Stimulated activated CD4-positive, alpha-beta T cell treated with anti-CD3 and anti-CD28 coated beads, Interleukin-4, amount 100 ng/mL, for 4 hours (primary cell): ENCODE measurements around the gene H6PD.
"Not testable (repeated sequence)": the region's sequence is repeated elsewhere in the genome, so short reads cannot be mapped to it uniquely, and the experiment has no call there.

Source experiments
- DNase-seq, 2 experiments: peaks; one replicate each; pipeline ENCODE4 v3.0.0-alpha.2; 2020

The H6PD gene

GRCh38 chr1:9281071-9281827, 46.7 kb downstream of the H6PD start:
- DNase-seq: no peak

- no peak for DNase-seq
Observed at GRCh38 chr1:9281908-9282695, 47.5 kb downstream of the H6PD start.

- no peak for DNase-seq
Observed at GRCh38 chr1:9282696-9282955, 48.1 kb downstream of the H6PD start.

GRCh38 chr1:9284061-9284460, 49.5 kb downstream of the H6PD start:
- no peak for DNase-seq

GRCh38 chr1:9286556-9286955, 52.0 kb downstream of the H6PD start:
- DNase-seq: no peak

- peak; percentile 76 to 84 for DNase-seq
Observed at GRCh38 chr1:9289090-9289534, 54.5 kb downstream of the H6PD start.

- peak in 1 of 2 experiments; percentile 59 for DNase-seq
Observed at GRCh38 chr1:9289711-9290485, 55.3 kb downstream of the H6PD start.

GRCh38 chr1:9291914-9292360, 57.4 kb downstream of the H6PD start:
- DNase-seq: no peak

GRCh38 chr1:9292361-9293240, 58.0 kb downstream of the H6PD start, which contains the start of gene SPSB1:
Gene SPSB1, plus strand, starts transcription at chr1:9292894. Its CDS starts 62,998 bp downstream, at chr1:9355892.
- DNase-seq: peak; percentile 60 to 68

- no peak for DNase-seq
Observed at GRCh38 chr1:9293241-9293532, 58.6 kb downstream of the H6PD start.

GRCh38 chr1:9293533-9294404, 59.2 kb downstream of the H6PD start:
- peak; percentile 24 to 27 for DNase-seq

- DNase-seq: peak in 1 of 2 experiments; percentile 42
Observed at GRCh38 chr1:9294405-9294773, 59.8 kb downstream of the H6PD start.

- no peak for DNase-seq
Observed at GRCh38 chr1:9294910-9295636, 60.5 kb downstream of the H6PD start.

- DNase-seq: no peak
Observed at GRCh38 chr1:9295884-9296283, 61.3 kb downstream of the H6PD start.

- no peak for DNase-seq
Observed at GRCh38 chr1:9296850-9297249, 62.3 kb downstream of the H6PD start.

- no peak for DNase-seq
Observed at GRCh38 chr1:9297831-9298230, 63.3 kb downstream of the H6PD start.

- DNase-seq: no peak
Observed at GRCh38 chr1:9298282-9298681, 63.7 kb downstream of the H6PD start.

GRCh38 chr1:9299571-9300541, 65.3 kb downstream of the H6PD start:
- not testable (repeated sequence) for DNase-seq

- DNase-seq: no peak
Observed at GRCh38 chr1:9300573-9300972, 66.0 kb downstream of the H6PD start.
